Stimulated activated CD4-positive, alpha-beta T cell treated with anti-CD3 and anti-CD28 coated beads, Interleukin-12 subunit alpha, Interleukin-12 subunit beta, amount 100 ng/mL, for 24 hours (primary cell): ENCODE measurements around the gene PLXNA3.
"Not testable (repeated sequence)": the region's sequence is repeated elsewhere in the genome, so short reads cannot be mapped to it uniquely, and the experiment has no call there.

ENCODE experiments used
- DNase-seq, 2 experiments: peaks; one replicate each; pipeline ENCODE4 v3.0.0-alpha.2; 2020; ENCODE audit warnings: low read depth in 2 of 2

PLXNA3 gene

GRCh38 chrX:154478728-154479622, 20.9 kb downstream of the PLXNA3 start, which contains the start of gene LAGE3:
TSS of gene LAGE3 (minus strand) at chrX:154479281. CDS start at chrX:154478915, 366 bp downstream.
- DNase-seq, result peak; percentile 83 to 91

GRCh38 chrX:154481195-154481594, 23.1 kb downstream of the PLXNA3 start:
- DNase-seq, result no peak

- no peak for DNase-seq
Observed at GRCh38 chrX:154481911-154482601, 24.0 kb downstream of the PLXNA3 start.

GRCh38 chrX:154482786-154483185, 24.7 kb downstream of the PLXNA3 start:
- no peak for DNase-seq

- DNase-seq, result no peak
Observed at GRCh38 chrX:154483325-154483724, 25.2 kb downstream of the PLXNA3 start.

- DNase-seq, result no peak
Observed at GRCh38 chrX:154484255-154485149, 26.4 kb downstream of the PLXNA3 start.

GRCh38 chrX:154485150-154486051, 27.3 kb downstream of the PLXNA3 start:
- no peak for DNase-seq

GRCh38 chrX:154486052-154486395, 27.9 kb downstream of the PLXNA3 start:
- DNase-seq, result no peak

- DNase-seq, result peak; percentile 36 to 41
Observed at GRCh38 chrX:154486396-154487207, 28.5 kb downstream of the PLXNA3 start, which contains the start of gene UBL4A. TSS of gene UBL4A (minus strand) at chrX:154486615. CDS start at chrX:154486584, 31 bp downstream.

- DNase-seq, result no peak
Observed at GRCh38 chrX:154487518-154488290, 29.6 kb downstream of the PLXNA3 start.

- no peak for DNase-seq
Observed at GRCh38 chrX:154488336-154489075, 30.4 kb downstream of the PLXNA3 start.

GRCh38 chrX:154489182-154489581, 31.1 kb downstream of the PLXNA3 start:
- no peak for DNase-seq

GRCh38 chrX:154490021-154490413, 31.9 kb downstream of the PLXNA3 start:
- DNase-seq, result no peak

GRCh38 chrX:154490414-154491083, 32.5 kb downstream of the PLXNA3 start, which contains the start of gene SLC10A3:
TSS of gene SLC10A3 (minus strand) at chrX:154490629. CDS start at chrX:154488940, 1,689 bp downstream.
- peak; percentile 77 to 80 for DNase-seq

GRCh38 chrX:154494715-154495114, 36.6 kb downstream of the PLXNA3 start:
- no peak for DNase-seq

GRCh38 chrX:154495472-154495922, 37.4 kb downstream of the PLXNA3 start:
- DNase-seq, result no peak

- DNase-seq, result not testable (repeated sequence)
Observed at GRCh38 chrX:154496591-154497137, 38.6 kb downstream of the PLXNA3 start.
